Fibroblast of lung (primary cell): ENCODE results near the gene TUBG1.

Source experiments
- EZH2 ChIP-seq: IDR thresholded peaks from 2 replicates; pipeline ENCODE4 v1.5.1; 2012; ENCODE audit warnings: low read length, control low read depth, mild to moderate bottlenecking; ENCODE audit errors: missing control alignments
- TF ChIP-seq, protein P1 (sequence below), 2 donors: IDR thresholded peaks in 1 of 2; conservative IDR thresholded peaks in 1 of 2; 1 replicate in 1 of 2; 2 replicates in 1 of 2; pipeline ENCODE4 v1.5.1; 2011 to 2012; ENCODE audit warnings: low read length in 2 of 2, control low read depth in 1 of 2, inconsistent platforms in 1 of 2, low read depth in 1 of 2, mild to moderate bottlenecking in 1 of 2

DNA sequence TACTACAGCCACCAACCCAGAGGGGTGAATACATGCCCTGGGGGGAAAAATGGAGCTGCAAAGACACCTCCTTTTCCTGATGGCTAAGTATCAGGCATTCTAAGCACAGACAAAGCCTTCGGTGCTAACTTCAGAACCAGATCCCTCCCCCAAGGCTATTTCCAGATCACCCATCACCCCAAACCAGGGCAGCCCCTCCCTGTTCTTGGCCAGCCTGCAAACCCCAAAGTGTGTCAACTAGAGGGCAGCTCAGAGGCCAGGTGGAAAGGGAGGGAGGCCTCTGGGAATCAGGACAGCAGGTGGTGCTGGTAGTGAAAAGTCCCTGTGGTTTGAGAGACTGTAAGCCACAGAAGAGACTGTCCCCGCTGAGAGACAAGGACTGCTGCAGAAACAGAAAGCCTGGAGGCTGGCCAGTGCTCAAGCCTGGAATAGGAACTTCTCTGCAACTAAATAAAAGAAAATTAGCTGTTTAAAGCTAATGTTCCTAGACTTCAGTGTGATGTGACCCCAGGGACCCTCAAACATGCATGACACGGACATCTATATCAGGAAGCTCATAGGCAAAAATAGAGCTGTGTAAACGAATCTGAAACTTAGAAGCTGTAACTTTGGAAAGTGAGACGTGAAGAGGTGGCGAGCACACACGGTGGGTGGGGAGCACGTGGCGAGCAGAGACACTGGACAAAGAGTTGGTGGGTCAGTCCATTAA lies 9.1 kb downstream of the TUBG1 start:
- TF ChIP-seq, protein P1, sequence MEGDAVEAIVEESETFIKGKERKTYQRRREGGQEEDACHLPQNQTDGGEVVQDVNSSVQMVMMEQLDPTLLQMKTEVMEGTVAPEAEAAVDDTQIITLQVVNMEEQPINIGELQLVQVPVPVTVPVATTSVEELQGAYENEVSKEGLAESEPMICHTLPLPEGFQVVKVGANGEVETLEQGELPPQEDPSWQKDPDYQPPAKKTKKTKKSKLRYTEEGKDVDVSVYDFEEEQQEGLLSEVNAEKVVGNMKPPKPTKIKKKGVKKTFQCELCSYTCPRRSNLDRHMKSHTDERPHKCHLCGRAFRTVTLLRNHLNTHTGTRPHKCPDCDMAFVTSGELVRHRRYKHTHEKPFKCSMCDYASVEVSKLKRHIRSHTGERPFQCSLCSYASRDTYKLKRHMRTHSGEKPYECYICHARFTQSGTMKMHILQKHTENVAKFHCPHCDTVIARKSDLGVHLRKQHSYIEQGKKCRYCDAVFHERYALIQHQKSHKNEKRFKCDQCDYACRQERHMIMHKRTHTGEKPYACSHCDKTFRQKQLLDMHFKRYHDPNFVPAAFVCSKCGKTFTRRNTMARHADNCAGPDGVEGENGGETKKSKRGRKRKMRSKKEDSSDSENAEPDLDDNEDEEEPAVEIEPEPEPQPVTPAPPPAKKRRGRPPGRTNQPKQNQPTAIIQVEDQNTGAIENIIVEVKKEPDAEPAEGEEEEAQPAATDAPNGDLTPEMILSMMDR (conservative IDR thresholded peaks at IDR 0.05 in 1 of 2, IDR thresholded peaks at IDR 0.05 in 1 of 2; ENCODE audit: low read depth in 1 of 2, low read length in 2 of 2): no peak
- no peak for TF ChIP-seq EZH2
